ENCODE data around the gene NLRP6. TPM values are rescaled to one million over a fixed set of nuclear protein-coding genes. Genes with fewer than 3 reads are reported as not detected.

NLRP6 gene
- total RNA-seq, 1 experiment from 2014 or later: not detected

DNA sequence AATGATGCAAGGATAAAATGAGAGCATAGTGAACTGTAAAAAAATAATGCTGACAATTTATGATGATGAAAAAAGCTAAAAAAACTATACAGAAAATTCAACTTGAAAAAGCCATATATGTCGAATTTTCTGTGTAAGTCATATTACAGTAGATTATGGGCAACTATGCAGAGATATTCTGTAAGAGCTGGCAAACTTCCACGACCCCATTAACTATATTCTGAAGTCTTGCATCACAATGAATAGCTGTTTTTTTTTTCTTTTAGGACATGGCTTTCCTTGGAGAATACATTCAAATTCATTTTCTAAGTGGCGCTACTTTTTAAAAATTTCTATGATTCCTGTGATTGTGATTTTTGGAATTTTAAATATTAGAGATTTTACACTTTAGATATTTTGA, 23.0 kb upstream of the NLRP6 start:
- no peaks in the 10 kb centered on the region; a peak in 1 of 5 replicates for H3K9me3 Mint-ChIP-seq
- H4K5ac ChIP-seq (ENCODE audit: insufficient read length, low read depth, low read length): no peak overlapping the region
- H3K9me3 ChIP-seq (ENCODE audit: control insufficient read depth, low read depth, low read length): no peaks in the 10 kb centered on the region
- H3K4ac ChIP-seq (ENCODE audit: low read depth, low read length): no peak overlapping the region
- H4K8ac ChIP-seq (replicated peaks; ENCODE audit: insufficient read length, low read depth, low read length): no peak overlapping the region
- no peak overlapping the region for H3K27ac Mint-ChIP-seq
- DNase-seq: no peak
- no peak overlapping the region for H3K23ac ChIP-seq (ENCODE audit: insufficient read length, low read depth, low read length)
- no peak overlapping the region for H3K4me3 Mint-ChIP-seq
- H2BK20ac ChIP-seq (ENCODE audit: low read depth, low read length, poor library complexity, severe bottlenecking): no peak overlapping the region
- no peaks in the 10 kb centered on the region for H3K4me1 ChIP-seq (ENCODE audit: insufficient read depth, low read length)
- H2BK15ac ChIP-seq (ENCODE audit: low read depth, low read length): no peak overlapping the region
- H3K79me2 ChIP-seq (ENCODE audit: insufficient read depth, low read length): no peaks in the 10 kb centered on the region
- no peaks in the 10 kb centered on the region for H3K23me2 ChIP-seq (ENCODE audit: insufficient read length, low read depth, low read length, poor library complexity, severe bottlenecking)
- no peak overlapping the region for H3K27ac ChIP-seq (ENCODE audit: insufficient read length, low read depth, low read length)
- H3K4me1 Mint-ChIP-seq: peaks cover 0 to 5% of the 10 kb centered on the region in 2 experiments; a peak in 2 of 4 replicates
- H2BK5ac ChIP-seq (ENCODE audit: insufficient read length, low read length): no peak overlapping the region
- no peaks in the 10 kb centered on the region; the same call in 1 of the 2 replicates for H3K27me3 Mint-ChIP-seq (ENCODE audit: low read depth)
- H2BK12ac ChIP-seq (ENCODE audit: insufficient read length, low read depth, low read length): no peak overlapping the region
- H3K56ac ChIP-seq (ENCODE audit: insufficient read length, low read depth, low read length): no peak overlapping the region
- no peak overlapping the region for H2AFZ ChIP-seq (ENCODE audit: low read length)
- peaks cover 22 to 33% (median 26%) of the 10 kb centered on the region in 3 experiments for H3K36me3 Mint-ChIP-seq (ENCODE audit: insufficient read depth in 1 of 3, low read depth in 3 of 3)
- H3K79me1 ChIP-seq (ENCODE audit: insufficient read depth, low read depth, low read length, poor library complexity, severe bottlenecking): no peaks in the 10 kb centered on the region
- H2BK120ac ChIP-seq (ENCODE audit: low read depth, low read length, poor library complexity, severe bottlenecking): no peak overlapping the region
- no CpG with 5 or more reads among the region's 3 CpGs for WGBS (ENCODE audit: extremely low coverage, insufficient read length, low lambda C conversion rate)
- H3K27me3 ChIP-seq (ENCODE audit: insufficient read depth, low read length): no peaks in the 10 kb centered on the region
- TF ChIP-seq, protein P1, sequence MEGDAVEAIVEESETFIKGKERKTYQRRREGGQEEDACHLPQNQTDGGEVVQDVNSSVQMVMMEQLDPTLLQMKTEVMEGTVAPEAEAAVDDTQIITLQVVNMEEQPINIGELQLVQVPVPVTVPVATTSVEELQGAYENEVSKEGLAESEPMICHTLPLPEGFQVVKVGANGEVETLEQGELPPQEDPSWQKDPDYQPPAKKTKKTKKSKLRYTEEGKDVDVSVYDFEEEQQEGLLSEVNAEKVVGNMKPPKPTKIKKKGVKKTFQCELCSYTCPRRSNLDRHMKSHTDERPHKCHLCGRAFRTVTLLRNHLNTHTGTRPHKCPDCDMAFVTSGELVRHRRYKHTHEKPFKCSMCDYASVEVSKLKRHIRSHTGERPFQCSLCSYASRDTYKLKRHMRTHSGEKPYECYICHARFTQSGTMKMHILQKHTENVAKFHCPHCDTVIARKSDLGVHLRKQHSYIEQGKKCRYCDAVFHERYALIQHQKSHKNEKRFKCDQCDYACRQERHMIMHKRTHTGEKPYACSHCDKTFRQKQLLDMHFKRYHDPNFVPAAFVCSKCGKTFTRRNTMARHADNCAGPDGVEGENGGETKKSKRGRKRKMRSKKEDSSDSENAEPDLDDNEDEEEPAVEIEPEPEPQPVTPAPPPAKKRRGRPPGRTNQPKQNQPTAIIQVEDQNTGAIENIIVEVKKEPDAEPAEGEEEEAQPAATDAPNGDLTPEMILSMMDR (conservative IDR thresholded peaks at IDR 0.05): no peak
- no peak overlapping the region for H3K18ac ChIP-seq (ENCODE audit: insufficient read length, low read depth, low read length)
- H3K9ac ChIP-seq (ENCODE audit: extremely low read depth, insufficient read length, low read length): no peak overlapping the region
- H4K91ac ChIP-seq (ENCODE audit: insufficient read length, low read depth, low read length): no peak overlapping the region
- H3T11ph ChIP-seq (ENCODE audit: low read length): no peak overlapping the region
- H4K20me1 ChIP-seq (ENCODE audit: control insufficient read depth, insufficient read depth, insufficient read length): no peaks in the 10 kb centered on the region
- no peak overlapping the region for H3K14ac ChIP-seq (ENCODE audit: insufficient read depth, low read length)
- H3K4me2 ChIP-seq (ENCODE audit: insufficient read depth, insufficient read length, low read length): no peak overlapping the region
- H2AK5ac ChIP-seq (ENCODE audit: insufficient read length, low read length): no peak overlapping the region

All from H9 (cell line).